GM19035 (cell line): Measurements from ENCODE around the gene TLX3.
"Not testable (repeated sequence)": the region's sequence is repeated elsewhere in the genome, so short reads cannot be mapped to it uniquely, and the experiment has no call there.

Experiments
- ATAC-seq: cut with Tn5 transposase; IDR thresholded peaks from one replicate; pipeline ENCODE4 v1.9.1; 2021; ENCODE audit not compliant: unreplicated experiment

Gene TLX3

GRCh38 chr5:171308453-171309275 is at the start of gene TLX3:
TLX3 (plus strand) TSS chr5:171309248; CDS start chr5:171309366, 118 bp downstream.
- ATAC-seq = no peak

DNA sequence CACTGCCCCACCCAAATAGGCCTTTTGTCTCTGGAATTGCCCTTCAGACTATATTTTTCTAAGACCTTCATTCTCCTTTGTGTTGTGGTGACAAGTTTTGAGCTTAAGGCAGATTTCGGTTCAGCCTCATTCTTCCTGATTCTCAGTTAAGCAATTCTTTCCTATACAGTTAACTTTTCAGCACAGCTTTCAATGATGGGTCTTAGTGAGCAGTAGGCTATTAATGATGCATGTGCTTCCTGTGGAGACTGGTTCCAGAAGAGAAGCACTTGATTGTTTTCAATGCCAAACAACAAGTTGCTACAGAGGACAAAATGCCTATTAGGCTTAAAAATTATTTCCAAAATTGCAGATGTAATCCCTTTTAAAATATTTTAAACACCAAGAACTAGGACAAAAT is 47.7 kb upstream of the TLX3 start:
- ATAC-seq = no peak

DNA sequence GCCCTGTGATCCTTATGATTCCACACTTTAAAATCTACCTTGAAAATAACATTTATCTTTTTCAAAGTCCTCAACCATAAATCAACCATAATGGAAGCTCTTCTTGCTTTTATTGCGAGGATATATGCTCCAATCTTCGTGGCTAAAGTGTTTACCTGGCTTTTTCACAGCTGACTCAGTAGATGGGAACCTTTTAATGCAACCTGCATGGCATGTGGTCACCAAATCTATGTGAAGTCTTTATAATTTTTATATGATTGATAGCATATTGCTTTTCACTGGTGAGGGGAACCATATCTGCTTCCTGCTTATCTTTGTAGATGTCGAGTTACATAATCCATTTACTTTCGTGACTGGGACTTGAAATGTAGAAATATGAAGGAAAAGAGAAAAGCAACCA is 47.1 kb upstream of the TLX3 start:
- no peak for ATAC-seq

DNA sequence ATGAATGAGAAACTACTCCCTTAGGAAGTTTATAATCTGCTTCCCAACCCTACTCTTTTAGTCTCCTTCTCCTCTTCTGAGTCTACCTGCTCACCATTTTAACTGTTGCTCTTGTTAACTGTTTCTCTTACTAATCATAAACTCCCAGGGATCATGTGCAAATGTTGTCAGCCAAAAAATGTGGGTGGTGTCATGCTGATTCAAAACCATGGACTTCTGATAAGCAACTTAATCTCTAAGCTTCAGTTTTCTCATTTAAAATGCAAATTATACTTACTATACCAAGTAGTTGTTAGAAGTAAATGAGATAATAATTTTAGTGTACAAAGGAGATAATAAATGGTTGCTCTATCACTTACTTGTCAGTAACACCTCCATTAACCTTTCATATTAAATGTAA is 45.9 kb upstream of the TLX3 start:
- no peak for ATAC-seq

DNA sequence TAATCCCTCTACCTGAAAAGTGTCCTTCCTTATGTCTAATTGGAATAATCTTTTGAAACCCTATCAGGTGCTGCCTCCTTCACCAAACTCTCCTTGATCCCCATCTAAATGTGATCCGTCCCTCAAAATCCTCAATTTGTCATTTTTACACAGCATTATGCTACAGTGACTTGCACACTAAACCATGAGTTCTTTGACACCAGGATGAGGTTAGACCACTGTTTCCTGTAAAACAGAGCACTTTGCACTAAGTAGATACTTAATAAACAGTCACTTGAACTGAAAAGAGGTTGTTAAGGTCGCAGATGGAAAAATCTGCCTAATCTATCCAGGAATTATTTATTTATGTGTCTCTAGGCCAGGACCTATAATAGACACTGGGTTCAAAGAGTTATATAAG is 44.2 kb upstream of the TLX3 start:
- no peak for ATAC-seq

- no peak for ATAC-seq
Observed at GRCh38 chr5:171268700-171269620, 40.1 kb upstream of the TLX3 start.

GRCh38 chr5:171269717-171270116 is 39.3 kb upstream of the TLX3 start:
- ATAC-seq = no peak

DNA sequence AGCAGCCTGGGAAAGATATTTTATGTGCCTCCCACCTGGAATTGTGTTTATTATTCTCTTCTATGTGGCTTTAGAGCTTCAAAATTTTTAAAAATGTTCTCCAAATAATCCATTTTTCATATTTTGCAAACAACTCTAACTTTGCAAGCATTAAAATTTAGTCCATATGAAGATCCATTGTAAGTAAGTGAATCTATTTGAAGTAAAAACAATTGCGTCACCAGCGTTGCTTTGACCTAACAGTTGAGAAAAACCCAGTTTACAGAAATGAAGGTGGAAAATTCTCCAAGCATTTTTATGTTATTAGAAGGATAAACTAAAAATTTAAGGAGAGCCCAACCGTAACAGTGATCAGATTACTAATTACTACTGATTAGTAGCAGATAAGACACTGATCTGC is 38.9 kb upstream of the TLX3 start:
- no peak for ATAC-seq

DNA sequence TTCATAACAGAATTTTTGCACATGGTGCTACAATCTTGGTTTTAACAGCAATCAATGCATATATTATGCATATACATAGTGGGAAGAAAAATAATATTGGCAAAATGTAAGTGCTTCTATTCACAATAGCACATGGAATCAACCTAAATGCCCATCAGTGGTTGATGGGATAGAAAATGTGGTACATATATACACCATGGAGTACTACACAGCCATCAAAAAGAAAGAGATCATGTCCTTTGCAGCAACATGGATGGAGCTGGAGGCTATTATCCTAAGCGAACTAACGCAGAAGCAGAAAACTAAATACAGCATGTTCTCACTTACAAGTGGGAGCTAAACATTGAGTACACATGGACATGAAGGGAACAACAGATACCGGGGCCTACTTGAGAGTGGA is 37.2 kb upstream of the TLX3 start:
- ATAC-seq = no peak

GRCh38 chr5:171272996-171273970 is 35.8 kb upstream of the TLX3 start:
- ATAC-seq = no peak

DNA sequence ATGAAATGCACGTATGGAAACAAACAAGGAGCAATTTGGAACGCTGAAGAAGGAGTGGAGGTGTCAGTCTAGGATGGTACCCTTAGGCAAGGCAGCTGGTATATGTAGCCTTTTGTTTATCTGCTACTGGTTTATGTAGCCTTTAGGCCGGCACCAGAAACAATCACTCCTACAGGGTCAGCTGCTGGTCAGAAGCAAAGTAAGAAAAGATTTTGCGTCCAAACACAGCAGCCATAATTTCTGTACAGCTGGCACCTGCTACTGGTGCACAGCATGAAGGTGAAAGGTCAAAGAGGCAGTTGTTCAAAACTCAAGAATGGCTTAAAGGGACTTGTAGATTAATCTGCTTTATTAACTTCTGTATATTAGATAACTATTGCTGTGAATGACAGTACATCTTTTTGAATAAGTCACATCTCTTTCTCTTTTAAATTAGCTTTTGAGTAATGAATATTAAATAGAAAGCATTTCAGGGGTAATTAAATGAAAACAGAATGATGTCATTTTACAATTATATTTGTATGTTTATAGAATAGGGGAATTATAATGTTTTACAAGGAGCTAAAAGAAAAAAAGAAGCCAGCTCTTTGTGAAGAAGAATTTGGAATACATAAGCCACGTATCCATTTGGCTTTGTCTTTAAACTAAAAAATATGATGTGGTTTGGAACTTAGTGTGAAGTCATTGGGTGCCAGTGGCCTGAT is 33.1 kb upstream of the TLX3 start:
- no peak for ATAC-seq

DNA sequence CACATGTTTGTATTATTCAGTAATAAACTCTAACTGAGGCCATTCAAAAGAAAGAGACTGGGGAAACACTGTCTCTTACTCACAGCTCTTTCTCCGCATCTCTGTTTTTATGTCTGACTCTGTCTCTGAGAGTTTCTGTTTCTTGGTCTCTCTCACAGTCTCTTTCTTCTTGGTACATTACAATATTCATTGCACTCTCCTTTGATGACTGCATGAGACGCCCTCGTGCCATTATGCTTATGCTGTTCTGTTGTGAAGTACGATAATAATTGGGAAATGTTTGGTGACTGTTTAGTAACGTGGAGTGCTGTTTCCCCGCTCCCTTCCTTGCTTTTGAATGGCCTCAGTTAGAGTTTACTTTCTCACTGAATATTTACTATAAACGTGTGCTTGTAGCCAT is 25.3 kb upstream of the TLX3 start:
- ATAC-seq = no peak

- ATAC-seq = no peak
Observed at GRCh38 chr5:171285465-171285864, 23.6 kb upstream of the TLX3 start.

- no peak for ATAC-seq
Observed at GRCh38 chr5:171288066-171288465, 21.0 kb upstream of the TLX3 start.

DNA sequence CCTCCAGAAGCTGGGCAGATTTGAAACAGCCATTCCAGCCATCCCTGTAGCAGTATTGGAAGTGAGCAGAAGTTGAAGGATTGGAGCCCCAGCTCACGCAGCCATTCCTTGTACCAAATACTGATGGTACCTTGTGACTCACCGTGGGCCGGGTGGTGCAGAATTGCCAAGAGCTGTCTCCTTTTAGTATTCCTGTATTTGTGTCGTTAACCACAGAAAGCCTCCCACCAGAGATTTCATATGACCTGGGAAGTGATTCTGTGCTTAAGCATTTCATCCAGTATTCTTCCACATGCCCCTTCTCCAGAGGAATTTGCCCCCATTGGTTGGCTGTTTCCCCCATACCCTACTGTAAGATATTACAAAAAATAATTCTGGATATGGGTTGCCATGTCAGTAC is 17.7 kb upstream of the TLX3 start:
- no peak for ATAC-seq

DNA sequence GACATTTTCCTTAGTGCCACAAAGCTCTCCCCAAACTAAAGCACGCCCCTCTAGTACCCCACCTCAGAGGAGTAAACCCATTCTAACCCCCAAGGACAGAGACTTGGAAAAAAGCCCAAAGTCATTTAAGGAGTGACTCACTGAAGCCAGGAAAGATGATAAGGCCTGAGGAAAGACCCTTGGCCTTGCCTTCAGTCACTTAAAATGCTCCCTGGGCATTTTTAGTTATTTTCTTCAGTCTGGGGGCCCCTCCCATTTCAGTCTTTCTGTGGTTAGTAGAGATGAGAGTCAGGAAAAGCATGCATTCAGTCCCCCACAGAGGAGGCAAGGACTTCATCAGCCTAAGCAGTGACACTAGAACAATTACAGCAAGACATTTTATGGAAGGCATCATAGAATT is 13.7 kb upstream of the TLX3 start:
- no peak for ATAC-seq

GRCh38 chr5:171295801-171296200 is 13.2 kb upstream of the TLX3 start:
- no peak for ATAC-seq

DNA sequence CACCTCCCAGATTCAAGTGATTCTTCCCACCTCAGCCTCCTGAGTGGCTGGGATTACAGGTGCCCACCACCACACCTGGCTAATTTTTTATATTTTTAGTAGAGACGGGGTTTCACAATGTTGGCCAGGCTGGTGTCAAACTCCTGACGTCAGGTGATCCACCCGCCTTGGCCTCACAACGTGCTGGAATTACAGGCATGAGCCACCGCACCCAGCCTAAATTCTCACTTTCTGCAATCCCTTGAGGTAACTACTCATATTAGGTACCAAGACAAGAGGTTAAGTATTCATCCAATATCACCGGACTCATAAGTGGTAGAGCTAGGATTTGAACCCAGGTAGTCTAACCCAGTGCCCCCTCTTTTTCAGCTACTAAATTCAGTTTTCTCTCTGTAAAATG is 11.1 kb upstream of the TLX3 start:
- not testable (repeated sequence) for ATAC-seq

- ATAC-seq = no peak
Observed at GRCh38 chr5:171299228-171299627, 9.8 kb upstream of the TLX3 start.

GRCh38 chr5:171299851-171300250 is 9.2 kb upstream of the TLX3 start:
- no peak for ATAC-seq
